ENCODE measurements around the gene CORIN. TPM values are rescaled to one million over a fixed set of nuclear protein-coding genes. Genes with fewer than 3 reads are reported as not detected.

The CORIN gene
- polyA plus RNA-seq, 4 donors, result 4.1 to 5.4 (median 4.9) TPM

DNA sequence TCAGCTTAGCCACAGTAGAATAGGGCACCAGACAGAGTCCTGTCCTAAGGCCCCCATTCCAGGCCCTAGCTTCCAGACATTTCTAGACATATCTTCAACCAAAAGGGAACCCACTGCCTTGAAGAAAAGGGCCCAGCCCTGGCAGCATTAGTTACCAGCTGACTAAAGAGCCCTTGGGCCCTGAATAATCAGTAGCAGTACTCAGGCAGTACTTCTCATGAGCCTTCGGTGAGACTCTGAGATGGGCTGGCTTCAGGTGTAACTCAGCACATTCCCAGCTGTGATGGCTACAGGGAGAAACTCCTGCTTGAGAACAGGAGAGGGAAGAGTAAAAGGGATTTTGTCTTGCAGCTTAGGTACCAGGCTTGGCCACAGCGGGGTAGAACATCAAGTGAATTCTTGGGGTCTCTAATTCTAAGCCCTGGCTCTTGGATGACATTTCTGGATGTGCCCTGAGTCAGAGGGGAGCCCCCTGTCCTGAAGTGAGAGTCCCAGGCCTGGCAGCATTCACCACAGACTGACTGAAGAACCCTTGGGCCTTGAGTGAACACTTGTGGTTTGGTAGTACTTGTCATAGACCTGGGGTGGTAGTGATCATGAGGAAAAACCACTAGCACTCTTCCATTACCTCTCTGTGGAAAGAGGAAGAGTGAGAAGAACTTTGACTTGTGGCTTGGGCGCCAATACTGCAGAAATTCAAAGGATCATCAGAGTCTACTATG, 182.7 kb downstream of the CORIN start:
- DNase-seq (ENCODE audit: low read depth in 4 of 4, low spot score in 2 of 4), result no peak

GRCh38 chr4:47652092-47652491, 185.8 kb downstream of the CORIN start:
- DNase-seq (ENCODE audit: low read depth in 4 of 4, low spot score in 2 of 4), result no peak

- DNase-seq (ENCODE audit: low read depth in 4 of 4, low spot score in 2 of 4), result no peak
Observed at GRCh38 chr4:47651231-47651630, 186.6 kb downstream of the CORIN start.

- no peak for DNase-seq (ENCODE audit: low read depth in 4 of 4, low spot score in 2 of 4)
Observed at GRCh38 chr4:47650584-47651130, 187.2 kb downstream of the CORIN start.

- DNase-seq (ENCODE audit: low read depth in 4 of 4, low spot score in 2 of 4), result no peak
Observed at GRCh38 chr4:47647544-47647943, 190.3 kb downstream of the CORIN start.

GRCh38 chr4:47647029-47647428, 190.8 kb downstream of the CORIN start:
- DNase-seq (ENCODE audit: low read depth in 4 of 4, low spot score in 2 of 4), result no peak

DNA sequence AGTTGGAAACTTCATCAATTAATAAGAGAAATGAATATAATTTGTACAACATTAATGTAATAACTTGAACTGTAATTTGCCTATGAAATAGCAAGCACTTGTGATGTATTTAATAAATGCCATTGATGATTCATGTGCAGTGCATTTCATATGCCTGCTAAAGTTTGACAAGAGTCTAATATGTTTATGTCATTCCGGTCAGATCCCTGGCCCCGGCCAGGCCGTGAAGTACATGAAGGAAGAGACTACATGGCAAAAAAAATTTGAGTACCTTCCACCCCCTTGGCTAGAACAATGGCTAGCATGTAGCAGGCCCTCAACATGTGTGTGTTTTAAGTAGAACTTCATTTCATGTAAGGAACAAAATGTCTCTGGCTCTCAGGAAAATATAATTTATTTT, 191.5 kb downstream of the CORIN start:
- DNase-seq (ENCODE audit: low read depth in 4 of 4, low spot score in 2 of 4), result no peak

DNA sequence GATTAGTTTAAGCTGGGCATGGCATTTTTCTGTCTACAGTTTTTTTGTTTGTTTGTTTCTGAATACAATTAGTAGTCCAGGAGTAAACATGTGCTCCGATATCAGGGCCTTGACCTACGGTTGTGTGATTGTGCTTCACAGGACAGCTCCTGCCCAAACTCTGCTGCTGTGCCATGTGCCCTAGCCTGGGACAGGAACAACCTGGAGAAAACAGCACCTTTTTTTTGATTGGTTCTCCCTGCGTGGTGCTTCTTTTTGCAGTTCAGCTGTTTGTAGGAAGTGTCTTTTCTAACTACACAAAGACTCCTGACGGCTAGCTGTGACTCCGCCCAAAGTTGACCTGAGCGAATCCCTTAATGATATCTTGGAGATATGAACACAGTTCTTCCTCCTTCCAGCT, 194.0 kb downstream of the CORIN start:
- DNase-seq (ENCODE audit: low read depth in 4 of 4, low spot score in 2 of 4), result no peak

DNA sequence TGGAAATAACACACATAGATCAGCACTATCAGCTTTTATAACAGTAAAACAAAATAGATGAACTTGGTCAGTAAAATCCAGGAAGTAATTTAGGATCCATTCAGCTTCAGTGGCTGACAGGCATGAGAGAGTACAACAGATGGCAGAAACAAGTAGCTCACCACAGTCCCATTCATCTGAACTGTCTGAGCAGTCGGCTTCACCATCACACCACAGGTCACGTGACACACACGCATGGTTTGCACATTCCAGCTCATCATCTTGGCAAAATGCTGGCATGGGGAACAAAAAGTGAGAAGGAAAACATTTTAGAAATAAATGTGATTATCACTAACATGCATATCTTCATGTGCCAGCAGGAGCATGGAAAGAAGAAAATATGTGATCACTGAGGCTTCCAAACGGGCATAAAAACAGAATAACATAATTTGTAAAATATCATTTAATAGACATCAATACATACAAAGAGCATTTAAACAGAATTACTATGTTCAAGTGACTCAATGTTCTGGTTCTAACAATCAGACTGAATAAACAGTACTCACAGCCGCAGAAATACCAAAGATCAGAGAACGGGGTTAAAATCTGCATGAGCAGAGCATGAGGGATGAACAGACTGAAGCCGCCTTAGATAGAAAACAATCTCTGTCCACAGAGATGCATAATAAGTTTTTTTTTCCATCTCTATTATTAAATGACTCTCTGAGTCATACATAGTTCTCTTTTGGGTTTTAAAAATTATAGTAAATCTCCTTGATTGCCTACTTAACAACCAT, 194.7 kb downstream of the CORIN start:
- DNase-seq (ENCODE audit: low read depth in 4 of 4, low spot score in 2 of 4), result no peak

- DNase-seq (ENCODE audit: low read depth in 4 of 4, low spot score in 2 of 4), result no peak
Observed at GRCh38 chr4:47642191-47642830, 195.6 kb downstream of the CORIN start.

GRCh38 chr4:47641755-47642154, 196.1 kb downstream of the CORIN start:
- DNase-seq (ENCODE audit: low read depth in 4 of 4, low spot score in 2 of 4), result no peak

GRCh38 chr4:47640911-47641310, 197.0 kb downstream of the CORIN start:
- no peak for DNase-seq (ENCODE audit: low read depth in 4 of 4, low spot score in 2 of 4)

DNA sequence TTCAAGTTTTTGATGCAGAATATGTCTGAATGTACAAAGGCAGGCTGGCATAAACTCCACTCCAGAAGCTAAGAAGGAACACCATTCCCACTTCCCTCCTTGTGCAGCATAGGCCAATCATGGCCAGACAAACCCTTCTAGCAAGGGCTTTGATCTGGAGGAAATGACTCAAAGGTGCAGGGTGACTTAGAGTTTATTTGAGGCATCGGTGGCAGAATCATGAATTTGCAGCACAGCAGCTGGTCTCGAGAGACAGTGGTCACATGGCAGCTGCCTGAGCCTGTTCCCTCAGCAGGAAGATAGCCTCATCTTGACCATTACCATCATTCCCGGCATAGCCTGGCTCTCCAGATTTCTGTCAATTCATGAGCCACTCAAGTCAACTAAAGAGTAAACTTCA, 198.3 kb downstream of the CORIN start:
- no peak for DNase-seq (ENCODE audit: low read depth in 4 of 4, low spot score in 2 of 4)

DNA sequence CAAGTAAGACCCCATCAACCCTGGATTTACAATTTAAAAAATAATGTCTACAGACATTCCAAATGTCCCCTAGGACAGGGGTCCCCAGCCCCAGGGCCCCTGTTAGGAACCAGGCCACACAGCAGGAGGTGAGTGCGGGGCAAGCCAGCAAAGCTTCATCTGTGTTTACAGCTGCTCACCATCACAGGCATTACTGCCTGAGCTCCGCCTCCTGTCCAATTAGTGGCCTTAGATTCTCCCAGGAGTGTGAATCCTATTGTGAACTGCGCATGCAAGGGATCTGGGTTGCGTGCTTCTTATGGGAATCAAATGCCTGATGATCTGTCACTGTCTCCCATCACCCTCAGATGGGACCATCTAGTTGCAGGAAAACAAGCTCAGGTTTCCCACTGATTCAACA, 206.7 kb downstream of the CORIN start:
- no peak for DNase-seq (ENCODE audit: low read depth in 4 of 4, low spot score in 2 of 4)

DNA sequence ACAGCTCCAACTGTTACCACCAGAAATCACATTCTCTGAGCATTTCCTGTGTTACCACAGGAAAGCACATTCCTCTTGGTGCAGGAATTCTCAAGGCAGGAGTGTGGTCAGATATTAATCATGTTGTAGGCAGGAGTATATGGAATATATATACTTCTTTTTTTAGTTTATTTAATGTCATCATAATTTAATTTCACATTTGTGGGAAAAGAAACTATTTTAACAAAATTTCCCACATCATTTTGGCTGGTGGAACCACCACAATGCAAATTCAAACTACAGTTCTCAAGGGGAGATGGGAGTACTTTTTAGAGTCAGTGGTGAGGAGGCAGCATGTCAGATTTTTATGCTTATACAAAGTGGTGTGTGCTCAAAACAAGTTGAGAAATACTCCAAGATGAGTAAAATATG, 213.8 kb downstream of the CORIN start:
- DNase-seq (ENCODE audit: low read depth in 4 of 4, low spot score in 2 of 4), result no peak

GRCh38 chr4:47621181-47621580, 216.7 kb downstream of the CORIN start:
- DNase-seq (ENCODE audit: low read depth in 4 of 4, low spot score in 2 of 4), result no peak

GRCh38 chr4:47619691-47620090, 218.2 kb downstream of the CORIN start:
- no peak for DNase-seq (ENCODE audit: low read depth in 4 of 4, low spot score in 2 of 4)

- no peak for DNase-seq (ENCODE audit: low read depth in 4 of 4, low spot score in 2 of 4)
Observed at GRCh38 chr4:47617607-47618006, 220.3 kb downstream of the CORIN start.

DNA sequence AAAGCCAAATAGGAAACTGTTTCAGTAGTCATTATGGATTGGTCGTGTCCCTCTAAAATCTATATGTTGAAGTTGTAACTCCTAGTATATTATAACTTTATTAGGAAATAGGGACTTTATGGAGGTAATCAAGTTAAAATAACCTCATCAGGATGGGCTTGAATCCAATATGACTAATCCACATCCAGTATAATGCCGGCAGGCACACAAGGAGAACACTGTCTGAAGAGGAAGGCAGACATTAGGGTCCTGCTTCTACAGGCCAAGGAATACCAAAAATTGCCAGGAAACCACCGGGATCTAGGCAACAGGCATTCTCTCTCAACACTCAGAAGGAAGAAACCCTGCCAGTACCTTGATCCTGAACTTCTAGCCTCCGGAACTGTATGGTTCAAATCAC, 222.5 kb downstream of the CORIN start:
- DNase-seq (ENCODE audit: low read depth in 4 of 4, low spot score in 2 of 4), result no peak

DNA sequence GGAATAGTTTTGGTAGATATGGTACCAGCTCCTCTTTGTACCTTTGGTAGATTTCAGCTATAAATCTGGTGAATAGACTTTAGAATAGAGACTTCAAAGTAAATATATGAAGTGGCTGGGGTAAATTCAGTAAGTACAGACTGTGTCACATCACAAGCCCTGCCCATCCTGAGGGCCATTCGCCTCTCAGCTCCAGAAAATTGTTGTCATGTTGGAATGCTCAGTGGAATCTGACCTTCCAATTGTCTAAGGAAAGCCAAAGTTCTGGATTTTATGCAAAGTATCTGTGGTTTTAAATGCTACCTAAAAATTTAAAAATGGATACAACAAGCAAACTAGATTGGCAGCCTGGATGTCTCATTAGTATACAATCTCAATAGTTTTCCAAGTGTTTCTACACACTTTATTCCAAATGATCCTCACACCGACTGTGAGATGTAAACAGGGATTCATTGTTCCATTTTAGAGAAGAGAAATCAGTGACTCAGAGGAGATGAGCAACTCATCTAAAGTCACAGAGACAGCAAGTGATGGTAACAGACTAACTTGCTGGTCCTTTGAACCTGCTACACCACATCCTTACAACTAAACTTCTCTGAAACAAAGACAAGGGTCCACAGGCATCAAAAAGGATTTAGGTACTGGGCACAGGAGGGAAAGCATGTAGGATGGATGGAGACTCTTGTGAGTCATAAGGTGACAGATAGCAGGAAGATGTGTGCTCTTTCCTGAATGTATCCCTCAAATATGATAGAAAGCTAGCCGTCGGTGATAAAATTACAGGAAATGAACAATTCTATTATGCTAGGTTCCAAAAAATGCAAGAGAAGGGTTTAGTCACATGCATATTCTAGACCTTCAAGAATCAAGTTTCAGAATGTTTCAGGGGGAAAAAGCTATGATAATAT, 225.5 kb downstream of the CORIN start:
- no peak for DNase-seq (ENCODE audit: low read depth in 4 of 4, low spot score in 2 of 4)
